DMS79 treated with DMSO at 0.1 percent for 48 hours (cell line): ENCODE results near the gene SF3B4.

Experiments used
- DNase-seq: peaks from one replicate; lab custom pipeline; 2025; lab: John Stamatoyannopoulos, UW

SF3B4 gene

DNA sequence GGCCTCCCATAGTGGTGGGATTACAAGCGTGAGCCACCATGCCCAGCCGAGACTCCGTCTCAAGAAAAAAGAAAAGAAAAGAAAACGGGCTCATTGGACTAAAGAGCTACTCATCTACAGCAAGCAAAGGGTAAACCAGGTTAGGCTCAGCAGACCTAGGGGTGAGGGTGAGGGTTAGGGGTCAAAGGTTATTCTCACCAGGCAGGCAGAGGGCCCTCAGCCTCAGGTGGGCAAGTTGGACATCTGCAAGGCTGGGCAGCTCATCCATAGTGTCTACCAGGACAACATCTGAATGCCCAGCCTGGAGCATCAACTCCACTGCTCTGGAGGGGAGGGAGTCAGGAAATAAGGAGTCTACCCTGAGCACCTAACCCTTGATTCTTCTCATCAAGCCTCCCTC is 5.6 kb upstream of the SF3B4 start:
- no peak for DNase-seq

GRCh38 chr1:149932474-149932873 is 4.9 kb upstream of the SF3B4 start:
- DNase-seq: no peak

DNA sequence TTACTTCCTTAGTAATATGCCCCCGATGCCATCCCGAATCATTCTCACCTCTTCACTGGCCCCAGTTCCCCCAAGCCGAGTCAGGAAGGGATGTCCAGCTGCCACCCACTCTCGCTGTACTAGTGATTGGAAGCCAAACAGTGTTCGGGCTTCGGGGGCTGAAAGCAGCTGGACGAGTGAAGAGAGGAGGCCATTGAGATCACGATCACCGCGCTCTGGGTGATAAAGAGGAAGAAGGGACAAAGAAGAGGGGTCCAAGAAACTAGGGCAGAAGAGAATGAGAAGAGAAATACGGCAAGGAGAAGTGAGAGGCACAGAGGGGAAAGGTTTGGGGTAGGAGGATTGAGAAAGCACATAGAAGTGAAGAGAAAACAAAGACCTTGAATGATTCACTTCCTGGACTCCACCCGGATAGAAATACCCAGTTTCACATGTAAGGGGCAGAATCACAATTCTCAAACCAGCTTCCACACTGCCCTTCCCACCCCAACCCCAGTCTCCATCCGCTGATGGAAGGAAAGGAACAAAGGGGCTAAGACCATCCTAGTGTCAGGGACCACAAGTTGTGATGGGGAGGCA is 3.7 kb upstream of the SF3B4 start:
- DNase-seq: no peak

- no peak for DNase-seq
These were observed 2.3 kb upstream of the SF3B4 start for GRCh38 chr1:149929856-149930255.

DNA sequence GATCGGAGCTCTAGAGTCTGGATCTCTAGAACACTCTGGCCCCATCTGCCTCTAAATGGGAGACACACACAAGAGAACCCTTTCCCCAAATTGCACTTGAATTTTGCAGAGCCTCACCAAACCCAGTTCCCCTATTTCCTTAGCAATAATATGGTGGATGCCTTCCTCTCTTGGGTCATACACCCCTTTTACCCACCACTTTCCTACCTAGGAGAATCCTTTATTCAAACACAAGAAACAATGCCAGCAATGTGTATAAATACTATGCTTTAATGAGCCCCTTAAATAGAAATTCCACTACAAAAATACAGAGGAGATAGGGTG is 760 bp upstream of the SF3B4 start:
- no peak for DNase-seq

DNA sequence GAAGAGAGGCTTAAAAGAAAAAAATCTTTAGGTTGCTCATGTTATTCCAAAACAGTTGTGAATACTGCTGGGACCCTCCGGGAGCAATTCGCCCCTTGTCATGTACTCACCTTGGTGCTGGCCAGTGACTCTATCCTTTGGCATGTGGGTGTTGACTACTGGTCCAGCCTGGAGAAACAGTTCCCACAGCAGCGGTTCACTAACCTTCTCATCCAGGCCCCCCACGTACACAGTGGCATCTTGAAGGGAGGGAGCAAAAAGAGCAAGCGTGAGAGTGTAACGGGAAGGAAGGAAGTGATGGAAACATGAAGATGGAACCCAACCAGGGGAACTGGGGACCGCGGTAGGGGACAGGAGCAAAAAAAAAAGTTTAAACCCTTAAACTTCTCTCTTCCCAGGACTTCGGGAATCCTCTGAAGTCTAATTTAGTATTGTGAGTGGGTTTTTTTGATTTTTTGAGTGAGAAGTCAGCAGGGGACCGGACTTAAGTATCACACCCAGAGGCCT is 494 bp downstream of the SF3B4 start:
- peak; percentile 49 for DNase-seq

DNA sequence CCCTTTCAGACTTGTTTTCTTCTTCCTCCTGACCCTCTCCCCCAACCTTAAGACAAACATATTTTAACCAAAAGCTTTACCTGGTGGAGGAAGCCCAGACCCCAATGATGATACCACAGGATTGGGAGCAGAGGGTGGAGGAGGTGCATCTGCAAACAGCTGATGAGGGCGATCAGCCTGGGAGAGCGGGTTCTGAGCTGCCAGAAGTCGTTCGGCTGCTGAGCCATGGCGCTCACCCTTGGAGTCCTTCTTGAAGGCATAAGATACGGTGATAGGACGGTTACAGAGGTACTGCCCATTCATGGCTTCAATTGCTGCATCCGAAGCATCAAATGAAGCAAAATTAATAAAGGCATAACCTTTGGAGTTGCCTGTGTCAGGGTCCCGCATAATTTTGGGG is 1.3 kb downstream of the SF3B4 start:
- DNase-seq: no peak

GRCh38 chr1:149925751-149926150 is 1.9 kb downstream of the SF3B4 start:
- no peak for DNase-seq

GRCh38 chr1:149925345-149925744 is 2.3 kb downstream of the SF3B4 start:
- no peak for DNase-seq

DNA sequence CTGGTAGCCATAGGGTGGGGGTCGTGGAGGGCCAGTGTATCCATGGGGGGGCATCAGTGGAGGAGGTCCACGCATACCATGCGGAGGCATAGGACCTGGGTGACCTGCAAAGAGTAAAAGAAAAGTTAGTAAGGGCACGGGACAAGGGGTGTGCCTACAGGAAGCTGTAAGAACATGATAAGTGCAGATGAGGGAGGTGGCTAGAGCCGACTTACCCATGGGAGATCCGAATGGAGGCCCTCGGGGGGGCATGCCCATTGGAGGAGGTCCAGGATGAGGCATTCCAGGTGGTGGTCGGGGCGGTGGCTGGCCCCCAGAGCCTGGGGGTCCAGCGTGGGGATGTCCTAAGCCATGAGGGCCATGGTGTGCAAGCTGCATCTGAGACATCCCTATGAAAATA is 4.0 kb downstream of the SF3B4 start:
- DNase-seq: no peak

- DNase-seq: peak; percentile 69
These were observed 9.9 kb downstream of the SF3B4 start, which contains the start of gene SV2A for GRCh38 chr1:149917571-149918144. SV2A (minus strand) TSS chr1:149917844; CDS start chr1:149913840, 4,004 bp downstream.

GRCh38 chr1:149916898-149917252 is 10.7 kb downstream of the SF3B4 start:
- no peak for DNase-seq

DNA sequence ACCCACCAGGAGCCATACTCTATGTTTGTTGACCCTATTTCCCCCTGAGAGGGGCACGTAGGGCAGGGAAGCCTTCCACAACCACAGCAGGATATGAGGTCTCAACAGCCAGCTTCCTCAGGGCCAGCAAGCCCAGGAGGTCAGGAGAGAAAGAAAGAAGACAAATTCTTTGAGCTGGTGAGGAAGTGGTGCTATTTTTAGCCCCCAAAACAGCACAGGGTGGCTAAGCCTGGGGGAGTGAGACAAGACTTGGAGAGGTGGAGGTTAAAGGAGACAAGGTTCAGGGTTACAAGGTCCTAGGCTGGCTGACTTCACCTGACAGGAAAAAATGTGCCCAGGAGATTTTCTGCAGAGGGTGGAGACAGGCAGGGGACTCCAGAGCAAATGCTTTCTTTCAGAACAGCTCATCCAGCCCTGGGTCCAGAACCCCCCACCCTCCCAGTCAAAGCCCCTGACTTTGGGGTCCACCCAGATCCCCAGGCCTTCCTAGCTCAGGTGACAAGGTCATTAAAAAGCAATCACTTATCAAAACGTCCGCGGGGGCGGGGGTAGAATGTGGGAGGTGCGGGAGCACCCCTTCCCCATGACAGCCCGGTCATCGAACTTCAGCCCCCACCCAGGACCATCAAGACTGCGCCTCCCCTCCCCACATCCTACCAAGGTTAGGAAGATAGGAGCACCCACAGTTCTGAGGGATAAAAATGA is 11.3 kb downstream of the SF3B4 start:
- DNase-seq: no peak

GRCh38 chr1:149915429-149916192 is 12.0 kb downstream of the SF3B4 start:
- DNase-seq: no peak

- no peak for DNase-seq
These were observed 13.1 kb downstream of the SF3B4 start for GRCh38 chr1:149914545-149914944.

- DNase-seq: no peak
These were observed 21.0 kb downstream of the SF3B4 start for GRCh38 chr1:149906570-149907075.

DNA sequence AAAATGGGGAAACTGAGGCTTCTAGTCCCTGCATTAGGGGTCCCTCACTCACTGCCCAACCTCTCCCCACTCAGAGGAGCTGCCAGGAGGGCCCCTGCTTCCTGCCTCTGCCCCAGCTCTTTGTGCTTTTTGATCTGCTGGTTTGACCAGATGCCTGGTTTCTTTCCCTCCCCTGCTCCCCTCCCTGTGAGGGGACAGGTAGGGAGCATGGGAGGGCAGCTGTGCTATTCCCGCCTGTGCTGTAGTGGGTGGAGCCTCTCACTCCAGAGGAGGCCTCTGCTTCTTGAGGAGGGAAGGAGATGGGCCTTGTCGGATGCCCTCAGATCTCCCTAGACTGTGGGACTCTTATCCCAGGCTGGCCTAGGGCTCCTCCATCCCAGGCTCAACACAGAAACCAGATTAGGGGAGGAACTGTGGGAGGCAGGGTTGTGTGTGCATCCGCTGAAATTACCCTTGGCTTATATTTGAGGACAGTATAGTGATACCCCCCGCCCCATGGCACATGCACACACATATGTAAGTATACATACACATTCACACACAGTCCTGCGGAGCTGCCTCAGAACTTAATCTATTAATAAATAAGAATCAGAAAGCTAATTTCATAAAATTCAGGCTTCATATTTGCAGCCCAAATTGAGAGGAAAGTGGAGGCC is 23.6 kb downstream of the SF3B4 start:
- no peak for DNase-seq

- DNase-seq: peak; percentile 90
These were observed 27.9 kb downstream of the SF3B4 start, which contains the start of gene BOLA1 for GRCh38 chr1:149899460-149900284. BOLA1 (plus strand) TSS chr1:149899568; CDS start chr1:149900060, 492 bp downstream.

DNA sequence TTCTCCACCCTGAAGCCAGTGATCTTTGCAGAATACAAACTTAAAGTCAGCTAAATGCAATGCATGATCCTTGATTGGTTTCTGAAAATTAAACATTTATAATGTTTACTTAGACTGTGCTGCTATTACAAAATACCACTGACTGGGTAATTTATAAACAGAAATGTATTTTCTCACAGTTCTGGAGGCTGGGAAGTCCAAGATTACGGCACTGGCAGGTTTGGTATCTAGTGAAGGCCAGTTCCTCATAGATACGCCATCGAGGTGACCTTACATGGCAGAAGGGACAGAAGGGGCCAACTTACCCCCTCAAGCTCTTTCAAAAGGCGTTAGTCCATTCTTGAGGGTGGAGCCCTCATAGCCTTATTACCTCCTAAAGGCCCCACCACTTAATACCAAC is 31.0 kb downstream of the SF3B4 start:
- no peak for DNase-seq

DNA sequence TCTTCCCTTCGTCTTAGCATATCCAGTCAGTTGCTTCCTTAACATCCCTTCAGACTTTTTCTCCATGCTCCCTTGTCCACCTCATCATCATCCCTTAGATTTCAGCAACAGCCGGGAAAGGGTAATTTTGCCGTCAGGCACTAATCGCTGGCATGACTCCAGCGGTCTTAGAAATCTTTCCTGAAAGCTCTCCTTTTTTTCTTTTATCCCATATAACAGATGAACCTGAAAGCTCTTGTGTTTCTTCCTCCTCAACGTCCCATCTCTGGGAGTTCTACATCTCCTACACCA is 38.7 kb downstream of the SF3B4 start:
- DNase-seq: no peak

DNA sequence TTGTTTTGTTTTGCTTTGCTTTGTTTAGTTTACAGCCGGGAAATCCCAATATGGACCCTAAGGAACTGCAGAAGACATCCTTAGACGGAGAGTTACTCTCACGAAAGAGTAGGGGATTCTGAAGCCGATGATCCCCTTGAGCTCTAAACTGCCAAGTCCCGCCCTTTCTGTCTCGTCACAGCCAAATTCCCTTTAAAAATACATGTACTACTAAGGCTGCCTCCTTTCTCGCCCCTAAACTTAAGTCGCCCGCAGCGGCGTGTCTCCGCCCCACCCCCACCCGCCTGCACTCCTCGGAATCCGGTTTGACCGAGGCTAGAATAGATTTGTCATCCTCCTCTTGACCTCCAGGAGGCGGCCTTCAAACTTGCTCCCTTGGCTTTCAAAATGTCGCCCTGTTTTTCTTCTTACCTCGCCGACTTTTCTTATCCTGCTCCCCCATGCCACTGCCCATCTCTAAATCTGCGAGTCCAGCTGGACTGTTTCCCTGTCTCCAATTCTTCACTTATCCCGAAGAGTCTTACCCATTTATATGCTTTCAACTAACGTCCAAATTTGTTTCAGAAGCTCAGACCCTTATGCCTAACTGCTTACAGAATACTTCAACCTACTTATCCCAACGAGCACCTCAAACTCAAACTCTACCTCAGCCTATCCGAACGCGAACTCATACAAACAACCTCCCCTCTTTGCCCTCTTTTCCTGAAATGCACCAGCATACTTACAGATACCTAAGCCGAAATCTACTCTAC is 39.2 kb downstream of the SF3B4 start:
- DNase-seq: peak; percentile 97
